Measurements from ENCODE around the gene NF1. TPM values are rescaled to one million over a fixed set of nuclear protein-coding genes. Genes with fewer than 3 reads are reported as not detected.

Gene NF1
- total RNA-seq, 4 donors from 2014 or later: 40.9 to 158 (median 113) TPM

DNA sequence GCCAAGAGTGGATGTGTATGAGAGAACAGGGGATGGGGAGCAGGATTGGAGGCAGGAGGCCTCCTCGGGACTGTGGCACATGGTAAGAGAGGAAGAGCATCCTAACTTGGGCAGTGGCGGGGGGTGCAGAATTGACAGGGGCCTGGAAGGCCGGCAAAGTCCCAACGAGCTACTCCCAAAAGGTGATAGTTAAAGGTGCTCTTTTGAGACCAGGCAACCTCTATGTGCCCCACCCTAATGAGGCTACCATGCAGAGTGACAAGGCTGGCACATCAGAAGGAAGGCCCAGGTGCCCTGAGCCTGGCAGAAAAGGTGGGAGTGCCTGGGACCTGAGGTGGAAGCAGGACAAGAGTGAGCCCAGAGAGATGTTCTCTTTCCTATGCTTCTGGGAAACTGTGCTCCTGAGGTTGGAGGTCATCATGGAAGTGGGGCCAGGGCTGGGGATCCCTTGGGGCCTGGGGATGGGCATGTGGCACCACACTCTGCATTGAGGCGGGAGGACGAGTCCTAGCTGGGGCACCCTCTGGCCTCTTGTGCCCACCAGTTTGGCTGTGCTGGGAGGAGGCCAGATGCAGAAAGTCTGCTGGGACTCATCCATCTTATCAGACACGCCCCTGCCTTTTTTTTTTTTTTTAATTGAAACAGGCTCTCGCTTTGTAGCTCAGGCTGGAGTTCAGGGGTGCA is 302.6 kb downstream of the NF1 start:
- Histone ChIP-seq H3K4me3 (no peak overlapping the region), H3K4me1 (no peaks in the 10 kb centered on the region), H3K27ac (no peak overlapping the region), H3K36me3 (no peaks in the 10 kb centered on the region), H3K27me3 (no peaks in the 10 kb centered on the region), H3K9me3 (no peaks in the 10 kb centered on the region)
- TF ChIP-seq CTCF (IDR thresholded peaks at IDR 0.05): no peak
- no peak for TF ChIP-seq POLR2A (IDR thresholded peaks at IDR 0.05)
- DNase-seq: no peak
- intact Hi-C loops (cut with DNase I; ENCODE audit: low total_unique reads): no loop called here

- H3K27ac ChIP-seq: no peak overlapping the region
- TF ChIP-seq POLR2A (IDR thresholded peaks at IDR 0.05): no peak
- no peak for TF ChIP-seq CTCF (IDR thresholded peaks at IDR 0.05)
- H3K9me3 ChIP-seq: no peaks in the 10 kb centered on the region
- no peak overlapping the region for H3K4me3 ChIP-seq
- H3K36me3 ChIP-seq: no peaks in the 10 kb centered on the region
- no peak for DNase-seq
- H3K27me3 ChIP-seq: no peaks in the 10 kb centered on the region
- no peaks in the 10 kb centered on the region for H3K4me1 ChIP-seq
- intact Hi-C loops (cut with DNase I; ENCODE audit: low total_unique reads): no loop called here
Measured at GRCh38 chr17:31398381-31399311, 303.9 kb downstream of the NF1 start.

- no peaks in the 10 kb centered on the region for H3K27me3 ChIP-seq
- DNase-seq: no peak
- no peak for TF ChIP-seq CTCF (IDR thresholded peaks at IDR 0.05)
- H3K4me3 ChIP-seq: no peak overlapping the region
- no peaks in the 10 kb centered on the region for H3K9me3 ChIP-seq
- H3K36me3 ChIP-seq: no peaks in the 10 kb centered on the region
- no peaks in the 10 kb centered on the region for H3K4me1 ChIP-seq
- intact Hi-C loops (cut with DNase I; ENCODE audit: low total_unique reads): no loop called here
- H3K27ac ChIP-seq: no peak overlapping the region
Measured at GRCh38 chr17:31400481-31400950, 305.7 kb downstream of the NF1 start.

- Histone ChIP-seq H3K4me3 (no peak overlapping the region), H3K4me1 (no peaks in the 10 kb centered on the region), H3K36me3 (no peaks in the 10 kb centered on the region), H3K9me3 (no peaks in the 10 kb centered on the region), H3K27me3 (no peaks in the 10 kb centered on the region), H3K27ac (no peak overlapping the region)
- intact Hi-C loops (cut with DNase I; ENCODE audit: low total_unique reads): no loop called here
- TF ChIP-seq CTCF (IDR thresholded peaks at IDR 0.05) (no peak), POLR2A (IDR thresholded peaks at IDR 0.05) (no peak)
- DNase-seq: no peak
Measured at GRCh38 chr17:31401456-31402254, 306.9 kb downstream of the NF1 start.
